Measurements from ENCODE around the gene PAPSS2. TPM values are rescaled to one million over a fixed set of nuclear protein-coding genes. Genes with fewer than 3 reads are reported as not detected.

Gene PAPSS2
- total and polyA plus RNA-seq, 10 donors = 3.0 to 25.9 (median 12.6) TPM

DNA sequence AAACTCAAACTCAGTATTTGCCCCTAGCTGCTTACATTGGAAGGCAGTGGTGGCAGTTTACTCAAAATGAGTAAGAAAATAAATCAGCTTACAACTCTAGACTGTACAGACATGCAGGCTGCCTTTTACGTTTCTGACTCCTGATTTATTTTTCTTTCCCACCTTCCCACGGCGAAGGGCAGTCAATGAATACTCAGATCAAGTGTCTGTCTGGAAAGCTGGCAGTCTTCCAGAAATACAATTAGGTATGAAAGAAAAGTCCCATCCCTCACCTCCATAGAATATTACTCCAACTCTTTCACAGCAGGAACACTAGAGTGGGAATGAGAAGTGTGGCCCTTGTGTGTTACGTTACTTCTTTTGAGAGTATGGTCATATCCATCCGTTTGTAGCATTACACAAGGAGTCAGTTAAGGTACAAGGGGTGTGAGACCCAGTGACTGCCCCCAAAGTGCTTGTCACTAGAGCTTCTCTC lies 1.3 kb upstream of the PAPSS2 start:
- H3K27me3 ChIP-seq (replicated peaks in 1 of 7) = peaks cover 0 to 30% (median 8%) of the 10 kb centered on the region in 7 donors
- peaks cover 0 to 61% (median 21%) of the 10 kb centered on the region in 6 donors for H3K4me1 ChIP-seq
- peak overlapping the region in 3 of 8 donors; percentile 44 to 83 (median 83) for H3K27ac ChIP-seq
- intact Hi-C loops (cut with DNase I; ENCODE audit: low total_unique reads) = loop anchor here (10.0 kb wide), 1 partner anchor 76 kb away; no protein-coding TSS in a partner anchor
- TF ChIP-seq, protein P1, sequence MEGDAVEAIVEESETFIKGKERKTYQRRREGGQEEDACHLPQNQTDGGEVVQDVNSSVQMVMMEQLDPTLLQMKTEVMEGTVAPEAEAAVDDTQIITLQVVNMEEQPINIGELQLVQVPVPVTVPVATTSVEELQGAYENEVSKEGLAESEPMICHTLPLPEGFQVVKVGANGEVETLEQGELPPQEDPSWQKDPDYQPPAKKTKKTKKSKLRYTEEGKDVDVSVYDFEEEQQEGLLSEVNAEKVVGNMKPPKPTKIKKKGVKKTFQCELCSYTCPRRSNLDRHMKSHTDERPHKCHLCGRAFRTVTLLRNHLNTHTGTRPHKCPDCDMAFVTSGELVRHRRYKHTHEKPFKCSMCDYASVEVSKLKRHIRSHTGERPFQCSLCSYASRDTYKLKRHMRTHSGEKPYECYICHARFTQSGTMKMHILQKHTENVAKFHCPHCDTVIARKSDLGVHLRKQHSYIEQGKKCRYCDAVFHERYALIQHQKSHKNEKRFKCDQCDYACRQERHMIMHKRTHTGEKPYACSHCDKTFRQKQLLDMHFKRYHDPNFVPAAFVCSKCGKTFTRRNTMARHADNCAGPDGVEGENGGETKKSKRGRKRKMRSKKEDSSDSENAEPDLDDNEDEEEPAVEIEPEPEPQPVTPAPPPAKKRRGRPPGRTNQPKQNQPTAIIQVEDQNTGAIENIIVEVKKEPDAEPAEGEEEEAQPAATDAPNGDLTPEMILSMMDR (IDR thresholded peaks at IDR 0.05 in 8 of 11, conservative IDR thresholded peaks at IDR 0.05 in 3 of 11) = no peak
- TF ChIP-seq POLR2A (IDR thresholded peaks at IDR 0.05) (no peak), POLR2AphosphoS5 (IDR thresholded peaks at IDR 0.05) (no peak)
- WGBS, 5 donors = 85 to 93% (median 91%) methylated on average over 5 of the region's 5 CpGs
- H3K36me3 ChIP-seq = no peaks in the 10 kb centered on the region
- DNase-seq = no peak
- no peak overlapping the region for H3K4me3 ChIP-seq
- H3K9me3 ChIP-seq = no peaks in the 10 kb centered on the region

DNA sequence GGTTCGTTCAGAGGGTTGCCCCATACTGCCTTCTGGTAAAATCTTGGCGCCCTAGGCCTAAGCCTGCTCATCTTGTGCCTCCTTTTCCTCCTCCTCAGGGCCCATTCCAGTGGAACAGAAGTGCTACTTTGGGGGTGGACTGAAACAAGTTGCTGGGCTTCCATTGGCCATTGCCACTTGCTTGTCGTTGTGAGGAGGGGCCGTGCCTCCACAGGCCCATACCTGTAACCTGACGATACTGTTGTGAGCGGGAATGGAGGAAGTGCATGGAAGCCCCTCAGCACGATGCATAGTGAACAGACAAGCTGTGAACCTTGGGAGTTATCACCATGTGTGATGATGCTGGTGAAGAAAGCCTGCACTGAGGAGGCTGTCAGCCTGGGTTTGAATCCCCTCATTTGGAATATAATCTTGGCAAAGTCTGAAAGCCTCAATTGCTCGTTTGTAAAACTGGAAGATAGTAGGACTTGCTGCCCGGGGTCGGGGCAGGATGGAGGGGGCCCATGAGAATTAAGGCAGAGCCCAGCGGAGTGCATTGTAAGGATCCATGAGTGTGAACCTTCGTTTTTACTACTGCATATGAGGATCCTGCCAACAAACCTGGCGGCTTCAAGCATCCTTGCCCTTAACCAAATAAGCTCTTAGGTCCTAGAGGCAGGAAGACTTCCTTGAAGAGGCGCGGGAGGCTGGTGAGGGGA lies 671 bp upstream of the PAPSS2 start:
- Histone ChIP-seq H3K9me3 (no peaks in the 10 kb centered on the region), H3K4me1 (peaks cover 0 to 61% (median 21%) of the 10 kb centered on the region in 6 donors), H3K27me3 (replicated peaks in 1 of 7) (peaks cover 0 to 30% (median 8%) of the 10 kb centered on the region in 7 donors), H3K4me3 (peak overlapping the region in 7 of 8 donors; percentile 44 to 80 (median 62)), H3K27ac (peak overlapping the region; percentile 36 to 83 (median 66)), H3K36me3 (no peaks in the 10 kb centered on the region)
- intact Hi-C loops (cut with DNase I; ENCODE audit: low total_unique reads) = loop anchor here (10.0 kb wide), 1 partner anchor 76 kb away; no protein-coding TSS in a partner anchor
- WGBS, 5 donors = 74 to 77% (median 75%) methylated on average over 15 of the region's 15 CpGs
- no peak for TF ChIP-seq POLR2AphosphoS5 (IDR thresholded peaks at IDR 0.05)
- no peak for TF ChIP-seq POLR2A (IDR thresholded peaks at IDR 0.05)
- TF ChIP-seq, protein P1 (IDR thresholded peaks at IDR 0.05 in 8 of 11, conservative IDR thresholded peaks at IDR 0.05 in 3 of 11) = no peak
- DNase-seq = no peak

DNA sequence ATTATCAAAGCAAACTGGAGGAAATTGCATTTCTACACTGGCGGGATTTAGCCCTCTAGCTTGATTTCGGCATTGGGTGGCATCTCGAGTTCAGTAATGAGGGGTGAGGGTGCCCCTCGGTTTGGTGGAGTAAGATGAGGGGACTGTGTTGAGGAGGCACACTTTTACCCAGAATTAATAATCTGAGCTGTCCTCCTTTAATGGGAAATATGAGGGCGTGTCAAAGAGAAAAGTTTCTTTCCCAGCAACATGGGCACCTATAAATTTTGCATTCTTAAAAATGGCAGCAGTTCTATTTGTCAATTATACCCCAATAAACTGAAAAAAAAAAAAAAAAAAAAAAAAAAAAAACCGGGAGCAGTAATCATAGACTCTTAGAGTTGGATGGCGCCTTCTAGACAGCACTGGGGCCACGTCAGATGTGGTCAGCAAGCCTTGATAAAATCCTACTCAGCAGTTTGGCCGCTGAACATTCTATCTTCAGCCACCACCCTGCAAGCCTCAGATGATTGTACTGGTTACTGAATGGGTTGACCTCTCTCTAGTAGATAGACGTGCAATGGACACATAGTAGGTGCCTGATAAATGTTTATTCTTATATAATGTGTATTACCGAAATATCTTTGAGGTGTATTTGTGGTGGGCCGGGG lies 931 bp downstream of the PAPSS2 start:
- Histone ChIP-seq H3K4me3 (peak overlapping the region; percentile 44 to 80 (median 60)), H3K36me3 (no peaks in the 10 kb centered on the region), H3K9me3 (no peaks in the 10 kb centered on the region), H3K4me1 (peaks cover 0 to 61% (median 21%) of the 10 kb centered on the region in 6 donors), H3K27me3 (replicated peaks in 1 of 7) (peaks cover 0 to 30% (median 8%) of the 10 kb centered on the region in 7 donors), H3K27ac (peak overlapping the region in 6 of 8 donors; percentile 55 to 83 (median 72))
- DNase-seq = no peak
- 37 to 42% (median 40%) methylated on average over 12 of the region's 12 CpGs for WGBS, 5 donors
- TF ChIP-seq POLR2A (IDR thresholded peaks at IDR 0.05) (no peak), POLR2AphosphoS5 (IDR thresholded peaks at IDR 0.05) (no peak)
- intact Hi-C loops (cut with DNase I; ENCODE audit: low total_unique reads) = no loop called here

DNA sequence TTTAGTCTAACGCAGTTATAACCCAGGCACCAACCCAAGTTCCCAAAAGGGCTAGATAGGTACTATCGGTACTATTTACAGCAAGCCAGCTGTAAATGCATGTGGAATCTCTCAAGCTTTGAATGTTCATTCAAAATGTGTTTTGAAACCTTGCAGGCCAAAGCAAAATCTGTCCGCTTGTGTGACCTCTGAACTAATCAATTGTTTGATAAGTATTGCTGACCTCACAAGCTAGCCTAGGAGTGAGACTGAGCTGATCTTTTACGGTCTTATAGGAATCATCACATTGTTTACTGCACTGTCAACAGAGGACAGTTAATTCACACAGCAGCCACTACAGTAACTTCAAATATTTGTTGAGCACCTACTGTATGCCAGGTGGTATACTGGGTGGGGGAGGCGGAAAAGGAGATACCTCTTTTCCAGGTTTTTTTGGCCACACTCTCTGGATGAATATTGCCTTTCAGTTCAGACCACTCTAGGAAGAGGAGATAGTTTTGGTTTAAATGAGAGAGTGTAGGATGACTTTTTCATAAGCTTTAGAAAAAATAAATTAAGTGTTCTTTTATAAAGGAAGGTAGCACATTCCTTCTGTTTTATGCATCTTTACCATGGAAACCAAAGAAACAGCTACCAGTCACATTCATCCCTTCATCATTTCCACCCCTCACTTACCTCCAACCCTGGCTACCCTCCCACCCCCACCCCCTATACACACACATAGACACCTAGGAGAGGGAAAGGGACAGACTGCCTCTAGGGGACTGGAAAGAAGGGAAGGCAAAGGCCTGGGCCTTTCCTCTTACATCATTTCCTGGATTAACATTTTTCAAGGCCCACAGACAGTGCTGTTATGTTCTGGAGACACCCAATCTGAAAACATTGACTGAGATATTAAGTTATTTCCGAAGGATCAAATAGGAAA lies 2.4 kb downstream of the PAPSS2 start:
- peak overlapping the region in 1 of 8 donors; percentile 28 for H3K27ac ChIP-seq

More for the DNA sequence above, 2.4 kb downstream of the PAPSS2 start:
- peaks cover 0 to 52% (median 18%) of the 10 kb centered on the region in 6 donors for H3K4me1 ChIP-seq
- H3K9me3 ChIP-seq = no peaks in the 10 kb centered on the region
- peaks cover 0 to 7% (median 0%) of the 10 kb centered on the region in 6 donors for H3K36me3 ChIP-seq
- 90 to 95% (median 93%) methylated on average over 6 of the region's 6 CpGs for WGBS, 5 donors
- no peak overlapping the region for H3K4me3 ChIP-seq
- no peak for DNase-seq
- H3K27me3 ChIP-seq (replicated peaks in 1 of 7) = peaks cover 0 to 30% (median 8%) of the 10 kb centered on the region in 7 donors
- no peak for TF ChIP-seq POLR2AphosphoS5 (IDR thresholded peaks at IDR 0.05)
- TF ChIP-seq POLR2A (IDR thresholded peaks at IDR 0.05) = no peak
- TF ChIP-seq, protein P1 (IDR thresholded peaks at IDR 0.05 in 8 of 11, conservative IDR thresholded peaks at IDR 0.05 in 3 of 11) = no peak
- intact Hi-C loops (cut with DNase I; ENCODE audit: low total_unique reads) = no loop called here

Data from spleen (tissue), 11 donors.